Neural cell (in vitro differentiated cells): ENCODE data around the gene SLC29A3. TPM values are rescaled to one million over a fixed set of nuclear protein-coding genes. Genes with fewer than 3 reads are reported as not detected.

Experiments
- H2AFZ ChIP-seq: fragments of 200-600, 300-800 bp; sonication (generic), shearing (Covaris generic); 2 replicates; pipeline ENCODE4 v1.6.0; 2014; ENCODE audit warnings: low read depth, mild to moderate bottlenecking, antibody characterized with exemption, low read length, moderate library complexity
- H3F3A ChIP-seq: fragments of 200-600 bp; shearing (Covaris generic); 2 replicates; pipeline ENCODE4 v1.6.1; 2016; ENCODE audit warnings: mild to moderate bottlenecking, moderate library complexity, mixed read lengths, antibody characterized with exemption, low read length; ENCODE audit not compliant: insufficient read depth, poor library complexity, severe bottlenecking
- H3K27ac ChIP-seq: fragments of 200-600, 300-800 bp; sonication (generic), shearing (Covaris generic); 2 replicates; pipeline ENCODE4 v1.5.1; 2014; ENCODE audit warnings: mild to moderate bottlenecking, low read length, moderate library complexity
- H3K27me3 ChIP-seq: fragments of 300-800, 200-600 bp; sonication (generic), shearing (Covaris generic); 2 replicates; pipeline ENCODE4 v1.6.0; 2014; ENCODE audit warnings: mild to moderate bottlenecking, low read depth, low read length, moderate library complexity; ENCODE audit not compliant: insufficient read depth
- H3K36me3 ChIP-seq: fragments of 300-800, 200-600 bp; sonication (generic), shearing (Covaris generic); 2 replicates; pipeline ENCODE4 v1.5.1; 2014; ENCODE audit warnings: mild to moderate bottlenecking, antibody characterized with exemption, low read length, moderate library complexity; ENCODE audit not compliant: insufficient read depth
- H3K4me2 ChIP-seq: fragments of 300-800, 200-600 bp; sonication (generic), shearing (Covaris generic); 2 replicates; pipeline ENCODE4 v1.6.0; 2014; ENCODE audit warnings: mild to moderate bottlenecking, low read length
- H3K4me3 ChIP-seq: fragments of 300-800, 200-600 bp; sonication (generic), shearing (Covaris generic); 2 replicates; pipeline ENCODE4 v1.5.1; 2014; ENCODE audit warnings: mild to moderate bottlenecking, low read length, moderate library complexity
- H3K79me2 ChIP-seq: fragments of 200-600 bp; shearing (Covaris generic); replicated peaks from 2 replicates; pipeline ENCODE4 v1.6.0; 2014; ENCODE audit warnings: mild to moderate bottlenecking, low read length, moderate library complexity; ENCODE audit not compliant: insufficient read depth
- H3K9ac ChIP-seq: fragments of 300-800, 200-600 bp; sonication (generic), shearing (Covaris generic); 2 replicates; pipeline ENCODE4 v1.6.1; 2016; ENCODE audit warnings: mild to moderate bottlenecking, low read length, mixed read lengths
- H3K9me2 ChIP-seq: fragments of 200-600 bp; shearing (Covaris generic); 2 replicates; pipeline ENCODE4 v1.6.1; 2016; ENCODE audit warnings: mild to moderate bottlenecking, low read length, mixed read lengths; ENCODE audit not compliant: insufficient read depth
- H3K9me3 ChIP-seq: fragments of 200-600, 300-800 bp; sonication (generic), shearing (Covaris generic); 2 replicates; pipeline ENCODE4 v1.6.1; 2016; ENCODE audit warnings: mild to moderate bottlenecking, mixed run types, low read length, moderate library complexity, mixed read lengths
- H4K20me1 ChIP-seq: fragments of 200-600 bp; shearing (Covaris generic); 2 replicates; pipeline ENCODE4 v1.6.1; 2016; ENCODE audit warnings: mild to moderate bottlenecking, mixed run types; ENCODE audit not compliant: insufficient read depth
- EP300 ChIP-seq: fragments of 450-650 bp; conservative IDR thresholded peaks from 2 replicates; pipeline ENCODE4 v1.6.1; 2014; ENCODE audit warnings: antibody characterized with exemption, mild to moderate bottlenecking, moderate library complexity; ENCODE audit not compliant: poor library complexity, severe bottlenecking
- EZH2 ChIP-seq: fragments of 200-600, 300-800 bp; shearing (Covaris generic), sonication (generic); IDR thresholded peaks from 2 replicates; pipeline ENCODE4 v1.6.1; 2014; ENCODE audit warnings: antibody characterized with exemption, low read length, borderline replicate concordance, mild to moderate bottlenecking; ENCODE audit not compliant: insufficient read depth, poor library complexity, severe bottlenecking
- MXI1 ChIP-seq: fragments of 450-650 bp; conservative IDR thresholded peaks from 2 replicates; pipeline ENCODE4 v1.6.1; 2014; ENCODE audit warnings: antibody characterized with exemption, mild to moderate bottlenecking; ENCODE audit not compliant: poor library complexity, severe bottlenecking
- POLR2AphosphoS5 ChIP-seq: IDR thresholded peaks from 2 replicates; pipeline ENCODE4 v1.6.1; 2012
- RAD21 ChIP-seq: fragments of 450-650 bp; conservative IDR thresholded peaks from 2 replicates; pipeline ENCODE4 v1.6.1; 2014; ENCODE audit warnings: antibody characterized with exemption, mild to moderate bottlenecking, moderate library complexity
- SMC3 ChIP-seq: fragments of 450-650 bp; conservative IDR thresholded peaks from 2 replicates; pipeline ENCODE4 v1.6.1; 2014; ENCODE audit warnings: antibody characterized with exemption, mild to moderate bottlenecking, moderate library complexity; ENCODE audit not compliant: poor library complexity
- TAF1 ChIP-seq: IDR thresholded peaks from 2 replicates; pipeline ENCODE4 v1.6.1; 2012; ENCODE audit warnings: low read depth
- polyA plus RNA-seq: library from polyadenylated mRNA; depleted of rRNA; stranded (reverse); fragments of >200 nt; gene quantifications from 2 replicates; pipeline ENCODE4 v1.2.3, GENCODE V29; 2014
- TF ChIP-seq, protein P1 (sequence below): fragments of 450-650 bp; IDR thresholded peaks from 2 replicates; pipeline ENCODE4 v1.5.1; 2014; ENCODE audit warnings: antibody characterized with exemption, mild to moderate bottlenecking, moderate library complexity; ENCODE audit not compliant: poor library complexity, severe bottlenecking
- TF ChIP-seq, protein P2 (sequence below): IDR thresholded peaks from 2 replicates; pipeline ENCODE4 v1.6.1; 2012; ENCODE audit warnings: borderline replicate concordance

Gene SLC29A3
- polyA plus RNA-seq, 1 donor from 2014 or later, result 2.3 TPM

DNA sequence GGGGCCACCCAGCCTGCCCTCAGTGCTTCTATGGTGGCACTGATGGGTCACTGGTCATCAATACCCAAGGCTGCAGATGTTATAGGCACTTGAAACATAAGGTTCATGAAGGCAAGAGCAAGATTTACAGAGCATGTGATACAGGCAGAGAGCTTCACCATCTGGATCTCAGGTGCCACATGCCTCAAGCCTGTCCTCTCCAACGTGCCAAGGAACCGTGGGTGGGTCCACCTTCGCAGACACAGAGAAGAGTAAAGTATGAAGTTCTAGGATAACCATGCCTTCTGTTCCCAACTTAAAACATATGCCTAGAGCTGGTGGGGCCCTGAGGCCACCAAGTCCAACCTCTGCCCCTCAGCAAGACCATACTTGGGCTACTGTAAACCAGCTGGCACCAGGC is 51.0 kb downstream of the SLC29A3 start:
- no peaks in the 10 kb centered on the region for H3K27me3 ChIP-seq
- no peak overlapping the region for H3K4me2 ChIP-seq
- H3K9ac ChIP-seq, result no peak overlapping the region
- no peaks in the 10 kb centered on the region for H3K79me2 ChIP-seq
- no peak overlapping the region for H2AFZ ChIP-seq
- H3K9me2 ChIP-seq, result no peaks in the 10 kb centered on the region
- no peak overlapping the region for H3K4me3 ChIP-seq
- no peaks in the 10 kb centered on the region for H4K20me1 ChIP-seq
- H3K36me3 ChIP-seq, result no peaks in the 10 kb centered on the region
- TF ChIP-seq MXI1 (no peak), EZH2 (no peak), TAF1 (no peak), POLR2AphosphoS5 (no peak), EP300 (no peak), SMC3 (no peak), RAD21 (no peak)
- TF ChIP-seq, protein P1, sequence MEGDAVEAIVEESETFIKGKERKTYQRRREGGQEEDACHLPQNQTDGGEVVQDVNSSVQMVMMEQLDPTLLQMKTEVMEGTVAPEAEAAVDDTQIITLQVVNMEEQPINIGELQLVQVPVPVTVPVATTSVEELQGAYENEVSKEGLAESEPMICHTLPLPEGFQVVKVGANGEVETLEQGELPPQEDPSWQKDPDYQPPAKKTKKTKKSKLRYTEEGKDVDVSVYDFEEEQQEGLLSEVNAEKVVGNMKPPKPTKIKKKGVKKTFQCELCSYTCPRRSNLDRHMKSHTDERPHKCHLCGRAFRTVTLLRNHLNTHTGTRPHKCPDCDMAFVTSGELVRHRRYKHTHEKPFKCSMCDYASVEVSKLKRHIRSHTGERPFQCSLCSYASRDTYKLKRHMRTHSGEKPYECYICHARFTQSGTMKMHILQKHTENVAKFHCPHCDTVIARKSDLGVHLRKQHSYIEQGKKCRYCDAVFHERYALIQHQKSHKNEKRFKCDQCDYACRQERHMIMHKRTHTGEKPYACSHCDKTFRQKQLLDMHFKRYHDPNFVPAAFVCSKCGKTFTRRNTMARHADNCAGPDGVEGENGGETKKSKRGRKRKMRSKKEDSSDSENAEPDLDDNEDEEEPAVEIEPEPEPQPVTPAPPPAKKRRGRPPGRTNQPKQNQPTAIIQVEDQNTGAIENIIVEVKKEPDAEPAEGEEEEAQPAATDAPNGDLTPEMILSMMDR, result no peak
- TF ChIP-seq, protein P2, sequence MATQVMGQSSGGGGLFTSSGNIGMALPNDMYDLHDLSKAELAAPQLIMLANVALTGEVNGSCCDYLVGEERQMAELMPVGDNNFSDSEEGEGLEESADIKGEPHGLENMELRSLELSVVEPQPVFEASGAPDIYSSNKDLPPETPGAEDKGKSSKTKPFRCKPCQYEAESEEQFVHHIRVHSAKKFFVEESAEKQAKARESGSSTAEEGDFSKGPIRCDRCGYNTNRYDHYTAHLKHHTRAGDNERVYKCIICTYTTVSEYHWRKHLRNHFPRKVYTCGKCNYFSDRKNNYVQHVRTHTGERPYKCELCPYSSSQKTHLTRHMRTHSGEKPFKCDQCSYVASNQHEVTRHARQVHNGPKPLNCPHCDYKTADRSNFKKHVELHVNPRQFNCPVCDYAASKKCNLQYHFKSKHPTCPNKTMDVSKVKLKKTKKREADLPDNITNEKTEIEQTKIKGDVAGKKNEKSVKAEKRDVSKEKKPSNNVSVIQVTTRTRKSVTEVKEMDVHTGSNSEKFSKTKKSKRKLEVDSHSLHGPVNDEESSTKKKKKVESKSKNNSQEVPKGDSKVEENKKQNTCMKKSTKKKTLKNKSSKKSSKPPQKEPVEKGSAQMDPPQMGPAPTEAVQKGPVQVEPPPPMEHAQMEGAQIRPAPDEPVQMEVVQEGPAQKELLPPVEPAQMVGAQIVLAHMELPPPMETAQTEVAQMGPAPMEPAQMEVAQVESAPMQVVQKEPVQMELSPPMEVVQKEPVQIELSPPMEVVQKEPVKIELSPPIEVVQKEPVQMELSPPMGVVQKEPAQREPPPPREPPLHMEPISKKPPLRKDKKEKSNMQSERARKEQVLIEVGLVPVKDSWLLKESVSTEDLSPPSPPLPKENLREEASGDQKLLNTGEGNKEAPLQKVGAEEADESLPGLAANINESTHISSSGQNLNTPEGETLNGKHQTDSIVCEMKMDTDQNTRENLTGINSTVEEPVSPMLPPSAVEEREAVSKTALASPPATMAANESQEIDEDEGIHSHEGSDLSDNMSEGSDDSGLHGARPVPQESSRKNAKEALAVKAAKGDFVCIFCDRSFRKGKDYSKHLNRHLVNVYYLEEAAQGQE, result no peak
- H3F3A ChIP-seq, result no peaks in the 10 kb centered on the region
- H3K27ac ChIP-seq, result no peak overlapping the region
- H3K9me3 ChIP-seq, result no peaks in the 10 kb centered on the region

DNA sequence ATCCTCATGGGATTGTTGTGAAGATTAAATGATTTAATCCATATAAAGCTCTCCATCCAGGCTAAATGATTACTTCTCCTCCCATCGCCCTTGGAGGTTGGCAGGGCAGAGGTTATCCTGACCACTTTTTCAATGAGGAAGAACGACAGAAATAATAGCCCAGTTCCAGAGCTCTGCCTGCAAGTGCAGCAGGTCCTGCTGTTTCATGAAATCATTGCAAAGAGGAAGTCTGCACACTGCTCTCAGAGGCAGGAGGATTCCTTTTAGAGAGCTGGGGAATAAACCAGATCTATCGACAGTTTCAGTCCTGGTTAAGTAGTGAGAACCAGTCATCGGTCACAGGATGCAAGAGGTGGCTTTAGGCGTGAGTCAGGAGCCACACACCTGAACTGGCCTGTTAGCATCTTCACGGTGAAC is 52.7 kb downstream of the SLC29A3 start:
- no peaks in the 10 kb centered on the region for H4K20me1 ChIP-seq
- TF ChIP-seq EP300 (no peak), MXI1 (no peak)
- H3K27ac ChIP-seq, result no peak overlapping the region
- H3K27me3 ChIP-seq, result no peaks in the 10 kb centered on the region
- H3K4me3 ChIP-seq, result no peak overlapping the region
- H3K9me2 ChIP-seq, result no peaks in the 10 kb centered on the region
- H2AFZ ChIP-seq, result no peak overlapping the region
- H3K36me3 ChIP-seq, result no peaks in the 10 kb centered on the region
- no peak overlapping the region for H3K4me2 ChIP-seq
- H3F3A ChIP-seq, result no peaks in the 10 kb centered on the region
- H3K9ac ChIP-seq, result no peak overlapping the region
- H3K79me2 ChIP-seq, result no peaks in the 10 kb centered on the region
- H3K9me3 ChIP-seq, result no peaks in the 10 kb centered on the region
